Suprapubic skin (tissue), 4 donors: ENCODE data around the gene MUC5AC. TPM values are rescaled to one million over a fixed set of nuclear protein-coding genes. Genes with fewer than 3 reads are reported as not detected.

Experiments used
- DNase-seq, 2 donors: peaks; one replicate each; pipeline ENCODE4 v3.0.0-alpha.2; 2019; ENCODE audit warnings: low spot score in 2 of 2
- H3K27ac ChIP-seq: fragments of 200-600 bp; sonication (generic); one replicate; pipeline ENCODE4 v1.5.1; 2019
- H3K27me3 ChIP-seq: fragments of 200-600 bp; sonication (generic); one replicate; pipeline ENCODE4 v1.5.1; 2019
- H3K36me3 ChIP-seq: fragments of 200-600 bp; sonication (generic); one replicate; pipeline ENCODE4 v1.5.1; 2019
- H3K4me1 ChIP-seq: fragments of 200-600 bp; sonication (generic); one replicate; pipeline ENCODE4 v1.5.1; 2019
- H3K4me3 ChIP-seq: fragments of 200-600 bp; sonication (generic); one replicate; pipeline ENCODE4 v1.5.1; 2019; ENCODE audit warnings: mild to moderate bottlenecking
- H3K9me3 ChIP-seq: fragments of 200-600 bp; sonication (generic); one replicate; pipeline ENCODE4 v1.5.1; 2019
- CTCF ChIP-seq, 2 donors: fragments of 200-600 bp in 1 of 2; fragments of 450-650 bp in 1 of 2; sonication (generic) in 1 of 2; IDR thresholded peaks; one replicate each; pipeline ENCODE4 v1.5.1; 2016 to 2019; ENCODE audit warnings: antibody characterized with exemption in 2 of 2, mild to moderate bottlenecking in 1 of 2, moderate library complexity in 1 of 2
- EP300 ChIP-seq: sonication (generic); formaldehyde crosslinking; IDR thresholded peaks from one replicate; pipeline ENCODE4 v1.6.1; 2017; ENCODE audit warnings: antibody characterized with exemption
- POLR2A ChIP-seq, 2 donors: fragments of 450-650 bp; IDR thresholded peaks; one replicate each; pipeline ENCODE4 v1.6.1; 2017; ENCODE audit warnings: antibody characterized with exemption in 2 of 2, mild to moderate bottlenecking in 2 of 2, moderate library complexity in 2 of 2
- POLR2AphosphoS5 ChIP-seq, 3 donors: sonication (generic); formaldehyde crosslinking; IDR thresholded peaks; one replicate each; pipeline ENCODE4 v1.6.1; 2017; ENCODE audit warnings: antibody characterized with exemption in 3 of 3
- WGBS: methylation state at CpG from one replicate; pipeline ENCODE4 v1.1.5; 2018; 5-methylcytosine and 5-hydroxymethylcytosine counted together
- total RNA-seq, 4 donors: library from RNA; depleted of rRNA; stranded (reverse); fragments of >200 nt; gene quantifications; one replicate each; pipeline ENCODE4 v1.1.0, GENCODE V29; 2016

Gene MUC5AC
- total RNA-seq, 4 donors from 2014 or later, result not detected

- no peak for TF ChIP-seq CTCF (IDR thresholded peaks at IDR 0.05)
- no peak for TF ChIP-seq POLR2AphosphoS5 (IDR thresholded peaks at IDR 0.05)
- no peak for TF ChIP-seq POLR2A (IDR thresholded peaks at IDR 0.05)
- no peak for TF ChIP-seq EP300
- H3K9me3 ChIP-seq, result no peaks in the 10 kb centered on the region
- no peak overlapping the region for H3K4me3 ChIP-seq
- peak in 1 of 2 donors; percentile 45 for DNase-seq
- H3K4me1 ChIP-seq, result peaks cover 13% of the 10 kb centered on the region
- 100% methylated on average over 3 of the region's 30 CpGs for WGBS
- H3K27ac ChIP-seq, result no peak overlapping the region
- no peaks in the 10 kb centered on the region for H3K36me3 ChIP-seq
- peaks cover 57% of the 10 kb centered on the region for H3K27me3 ChIP-seq
These were observed 75.1 kb downstream of the MUC5AC start for GRCh38 chr11:1232883-1233321.

- no peak for TF ChIP-seq POLR2A (IDR thresholded peaks at IDR 0.05)
- no peak for TF ChIP-seq EP300
- no peak for TF ChIP-seq CTCF (IDR thresholded peaks at IDR 0.05)
- TF ChIP-seq POLR2AphosphoS5 (IDR thresholded peaks at IDR 0.05), result no peak
- peak; percentile 52 to 60 for DNase-seq
These were observed 75.7 kb downstream of the MUC5AC start for GRCh38 chr11:1233351-1234053.

GRCh38 chr11:1234054-1234720 is 76.4 kb downstream of the MUC5AC start:
- Histone ChIP-seq H3K9me3 (no peaks in the 10 kb centered on the region), H3K27me3 (peaks cover 46% of the 10 kb centered on the region), H3K4me3 (no peak overlapping the region), H3K4me1 (peaks cover 13% of the 10 kb centered on the region), H3K27ac (no peak overlapping the region), H3K36me3 (no peaks in the 10 kb centered on the region)
- WGBS, result 67% methylated on average over 12 of the region's 22 CpGs
- DNase-seq, result peak; percentile 61 to 66
- no peak for TF ChIP-seq CTCF (IDR thresholded peaks at IDR 0.05)
- TF ChIP-seq POLR2A (IDR thresholded peaks at IDR 0.05), result no peak
- TF ChIP-seq EP300, result no peak
- no peak for TF ChIP-seq POLR2AphosphoS5 (IDR thresholded peaks at IDR 0.05)

More at GRCh38 chr11:1233351-1234053, 75.7 kb downstream of the MUC5AC start:
- no peaks in the 10 kb centered on the region for H3K36me3 ChIP-seq
- no peak overlapping the region for H3K27ac ChIP-seq
- WGBS, result 74% methylated on average over 9 of the region's 21 CpGs
- H3K27me3 ChIP-seq, result peaks cover 53% of the 10 kb centered on the region
- no peaks in the 10 kb centered on the region for H3K9me3 ChIP-seq
- H3K4me1 ChIP-seq, result peaks cover 13% of the 10 kb centered on the region
- no peak overlapping the region for H3K4me3 ChIP-seq

- WGBS, result 82% methylated on average over 4 of the region's 23 CpGs
- H3K4me1 ChIP-seq, result peaks cover 13% of the 10 kb centered on the region
- no peak overlapping the region for H3K27ac ChIP-seq
- peak; percentile 50 to 76 for DNase-seq
- TF ChIP-seq POLR2A (IDR thresholded peaks at IDR 0.05) (no peak), EP300 (no peak), CTCF (IDR thresholded peaks at IDR 0.05) (no peak), POLR2AphosphoS5 (IDR thresholded peaks at IDR 0.05) (no peak)
- peaks cover 40% of the 10 kb centered on the region for H3K27me3 ChIP-seq
- no peaks in the 10 kb centered on the region for H3K9me3 ChIP-seq
- H3K4me3 ChIP-seq, result no peak overlapping the region
- H3K36me3 ChIP-seq, result no peaks in the 10 kb centered on the region
These were observed 77.1 kb downstream of the MUC5AC start for GRCh38 chr11:1234771-1235305.

GRCh38 chr11:1235306-1235900 is 77.7 kb downstream of the MUC5AC start:
- peaks cover 34% of the 10 kb centered on the region for H3K27me3 ChIP-seq
- no peak for DNase-seq
- no peaks in the 10 kb centered on the region for H3K36me3 ChIP-seq
- no peaks in the 10 kb centered on the region for H3K9me3 ChIP-seq
- WGBS, result 53% methylated on average over 10 of the region's 23 CpGs
- no peak overlapping the region for H3K4me3 ChIP-seq
- peaks cover 13% of the 10 kb centered on the region for H3K4me1 ChIP-seq
- TF ChIP-seq CTCF (IDR thresholded peaks at IDR 0.05) (no peak), POLR2A (IDR thresholded peaks at IDR 0.05) (no peak), POLR2AphosphoS5 (IDR thresholded peaks at IDR 0.05) (no peak), EP300 (no peak)
- H3K27ac ChIP-seq, result no peak overlapping the region
